Thyroid gland (tissue), 4 donors: ENCODE data around the gene TRPM1.

Experiments used
- POLR2A ChIP-seq, 2 donors: fragments of 450-650 bp; IDR thresholded peaks; one replicate each; pipeline ENCODE4 v1.6.1; 2017; ENCODE audit warnings: antibody characterized with exemption in 2 of 2, mild to moderate bottlenecking in 2 of 2, moderate library complexity in 1 of 2
- TF ChIP-seq, protein P1 (sequence below), 6 experiments: fragments of 200-600 bp in 3 of 6; fragments of 450-650 bp in 3 of 6; sonication (generic) in 3 of 6; IDR thresholded peaks; one replicate each; pipeline ENCODE4 v1.5.1; 2016 to 2019; ENCODE audit warnings: antibody characterized with exemption in 6 of 6, mild to moderate bottlenecking in 2 of 6, inconsistent platforms in 1 of 6, moderate library complexity in 1 of 6

- TF ChIP-seq, protein P1, sequence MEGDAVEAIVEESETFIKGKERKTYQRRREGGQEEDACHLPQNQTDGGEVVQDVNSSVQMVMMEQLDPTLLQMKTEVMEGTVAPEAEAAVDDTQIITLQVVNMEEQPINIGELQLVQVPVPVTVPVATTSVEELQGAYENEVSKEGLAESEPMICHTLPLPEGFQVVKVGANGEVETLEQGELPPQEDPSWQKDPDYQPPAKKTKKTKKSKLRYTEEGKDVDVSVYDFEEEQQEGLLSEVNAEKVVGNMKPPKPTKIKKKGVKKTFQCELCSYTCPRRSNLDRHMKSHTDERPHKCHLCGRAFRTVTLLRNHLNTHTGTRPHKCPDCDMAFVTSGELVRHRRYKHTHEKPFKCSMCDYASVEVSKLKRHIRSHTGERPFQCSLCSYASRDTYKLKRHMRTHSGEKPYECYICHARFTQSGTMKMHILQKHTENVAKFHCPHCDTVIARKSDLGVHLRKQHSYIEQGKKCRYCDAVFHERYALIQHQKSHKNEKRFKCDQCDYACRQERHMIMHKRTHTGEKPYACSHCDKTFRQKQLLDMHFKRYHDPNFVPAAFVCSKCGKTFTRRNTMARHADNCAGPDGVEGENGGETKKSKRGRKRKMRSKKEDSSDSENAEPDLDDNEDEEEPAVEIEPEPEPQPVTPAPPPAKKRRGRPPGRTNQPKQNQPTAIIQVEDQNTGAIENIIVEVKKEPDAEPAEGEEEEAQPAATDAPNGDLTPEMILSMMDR (IDR thresholded peaks at IDR 0.05): no peak
- no peak for TF ChIP-seq POLR2A (IDR thresholded peaks at IDR 0.05)
Measured at GRCh38 chr15:31129769-31130303, 28.3 kb upstream of the TRPM1 start.
